Measurements from ENCODE around the gene PSKH1. TPM values are rescaled to one million over a fixed set of nuclear protein-coding genes. Genes with fewer than 3 reads are reported as not detected.

Gene PSKH1
- polyA plus RNA-seq, 2 of the 4 experiments (the other 2 are of a cell fraction), result 15.1 to 15.8 TPM

GRCh38 chr16:67848118-67848517 is 44.9 kb upstream of the PSKH1 start:
- FAIRE-seq (no peak), DNase-seq (ENCODE audit: low read depth in 1 of 2, low spot score in 1 of 2) (no peak), ATAC-seq (no peak)
- TF ChIP-seq FOSB (CRISPR knock-in tag; IDR thresholded peaks at IDR 0.05) (no peak), HOXA7 (CRISPR knock-in tag; IDR thresholded peaks at IDR 0.05) (no peak), USF2 (IDR thresholded peaks at IDR 0.05) (no peak), ELK1 (IDR thresholded peaks at IDR 0.05; ENCODE audit: low read depth, low read length) (no peak), TFCP2L1 (CRISPR knock-in tag; IDR thresholded peaks at IDR 0.05) (no peak), ZC3H11A (IDR thresholded peaks at IDR 0.05) (no peak), CBX2 (IDR thresholded peaks at IDR 0.05; ENCODE audit: borderline replicate concordance, low read depth) (no peak), MAZ (IDR thresholded peaks at IDR 0.05; ENCODE audit: borderline replicate concordance, low read depth, low read length) (no peak), GATA3 (IDR thresholded peaks at IDR 0.05; ENCODE audit: borderline replicate concordance) (no peak), HOXB5 (CRISPR knock-in tag; IDR thresholded peaks at IDR 0.05) (no peak), RCOR1 (IDR thresholded peaks at IDR 0.05; ENCODE audit: low read depth, low read length) (no peak), MAX (IDR thresholded peaks at IDR 0.05) (no peak), HMGXB4 (CRISPR knock-in tag; IDR thresholded peaks at IDR 0.05; ENCODE audit: borderline replicate concordance) (no peak), MAFK (IDR thresholded peaks at IDR 0.05; ENCODE audit: partially characterized antibody) (no peak), RNF2 (IDR thresholded peaks at IDR 0.05; ENCODE audit: borderline replicate concordance, low read depth) (no peak), JUN (IDR thresholded peaks at IDR 0.05) (no peak)
- Histone ChIP-seq H3K9me3 (no peaks in the 10 kb centered on the region), H3K4me1 (peaks cover 35% of the 10 kb centered on the region), H3K27ac (peak overlapping the region; percentile 89 to 98), H3K4me2 (peak overlapping the region; percentile 98), H3K4me3 (peak overlapping the region; percentile 93)
- WGBS (ENCODE audit: missing lambda C conversion rate), result 93% methylated on average over 11 of the region's 11 CpGs
- ChIA-PET POLR2A (no interaction called here), CTCF (interaction anchor here (0.9 to 3.5 kb wide), 6 partner anchors 9 to 301 kb away, joined by 3 to 17 read pairs (median 3); partner anchors contain the start of gene NRN1L)

- FAIRE-seq, result no peak
These were observed 39.4 kb upstream of the PSKH1 start for GRCh38 chr16:67853670-67854069.

More at GRCh38 chr16:67853670-67854069, 39.4 kb upstream of the PSKH1 start:
- POLR2A ChIA-PET, result no interaction called here
- TF ChIP-seq HES2 (IDR thresholded peaks at IDR 0.05) (no peak), CBX2 (IDR thresholded peaks at IDR 0.05; ENCODE audit: borderline replicate concordance, low read depth) (no peak), SMC3 (IDR thresholded peaks at IDR 0.05) (no peak), MAZ (IDR thresholded peaks at IDR 0.05; ENCODE audit: borderline replicate concordance, low read depth, low read length) (no peak), EHMT2 (IDR thresholded peaks at IDR 0.05; ENCODE audit: low read depth) (no peak), HOXB13 (CRISPR knock-in tag; IDR thresholded peaks at IDR 0.05; ENCODE audit: low read depth) (no peak), ELK1 (IDR thresholded peaks at IDR 0.05; ENCODE audit: low read depth, low read length) (no peak), ZFP36 (IDR thresholded peaks at IDR 0.05; ENCODE audit: borderline replicate concordance, partially characterized antibody) (no peak), RFX5 (IDR thresholded peaks at IDR 0.05) (no peak)
- WGBS (ENCODE audit: missing lambda C conversion rate), result 98% methylated on average over 3 of the region's 3 CpGs
- H3K9me3 ChIP-seq, result no peaks in the 10 kb centered on the region
- DNase-seq (ENCODE audit: low read depth in 1 of 2, low spot score in 1 of 2) (no peak), ATAC-seq (no peak)
- peaks cover 30% of the 10 kb centered on the region for H3K4me1 ChIP-seq
- CTCF ChIA-PET, result interaction anchor here (1.7 to 4.3 kb wide), 3 partner anchors 17 to 37 kb away, joined by 5 to 21 read pairs (median 13); partner anchors contain the start of gene NRN1L
- no peak overlapping the region for H3K27ac ChIP-seq
- H3K4me2 ChIP-seq, result no peak overlapping the region
- H3K4me3 ChIP-seq, result no peak overlapping the region
